Spleen (tissue), 11 donors: ENCODE measurements around the gene CSF2RB. TPM values are rescaled to one million over a fixed set of nuclear protein-coding genes. Genes with fewer than 3 reads are reported as not detected.
A peak's percentile ranks its signal among the peaks of the same experiment; 100 is the strongest.

Experiments
- DNase-seq: peaks from one replicate; pipeline ENCODE4 v3.0.0-alpha.2; 2020
- H3K27ac ChIP-seq, 8 donors: fragments of 200-600 bp; sonication (generic) in 7 of 8; 1 replicate in 4 of 8; 2 replicates in 4 of 8; pipeline versions ENCODE4 v1.5.0 to v1.8.0; 2016 to 2021; ENCODE audit warnings: inconsistent platforms in 4 of 8, mild to moderate bottlenecking in 4 of 8, moderate library complexity in 1 of 8
- H3K27me3 ChIP-seq, 7 donors: fragments of 200-600 bp; sonication (generic) in 6 of 7; replicated peaks in 1 of 7; 1 replicate in 4 of 7; 2 replicates in 3 of 7; pipeline versions ENCODE4 v1.5.0 to v1.8.0; 2016 to 2021; ENCODE audit warnings: inconsistent platforms in 3 of 7, mild to moderate bottlenecking in 1 of 7
- H3K36me3 ChIP-seq, 6 donors: fragments of 200-600 bp; sonication (generic) in 5 of 6; 1 replicate in 4 of 6; 2 replicates in 2 of 6; pipeline versions ENCODE4 v1.5.0 to v1.8.0; 2016 to 2021; ENCODE audit warnings: inconsistent platforms in 2 of 6
- H3K4me1 ChIP-seq, 6 donors: fragments of 200-600 bp; sonication (generic) in 5 of 6; 1 replicate in 3 of 6; 2 replicates in 3 of 6; pipeline versions ENCODE4 v1.5.0 to v1.8.0; 2016 to 2021; ENCODE audit warnings: inconsistent platforms in 3 of 6
- H3K4me3 ChIP-seq, 8 donors: fragments of 200-600 bp; sonication (generic) in 7 of 8; 1 replicate in 4 of 8; 2 replicates in 4 of 8; pipeline versions ENCODE4 v1.5.0 to v1.8.0; 2016 to 2021; ENCODE audit warnings: inconsistent platforms in 4 of 8, mild to moderate bottlenecking in 4 of 8, moderate library complexity in 2 of 8
- H3K9me3 ChIP-seq, 8 donors: fragments of 200-600 bp; sonication (generic) in 7 of 8; 1 replicate in 4 of 8; 2 replicates in 4 of 8; pipeline versions ENCODE4 v1.5.0 to v1.8.0; 2016 to 2021; ENCODE audit warnings: inconsistent platforms in 4 of 8
- POLR2A ChIP-seq, 3 donors: fragments of 450-650 bp; IDR thresholded peaks; one replicate each; pipeline ENCODE4 v1.5.1; 2017; ENCODE audit warnings: antibody characterized with exemption in 3 of 3, mild to moderate bottlenecking in 1 of 3
- POLR2AphosphoS5 ChIP-seq, 3 donors: sonication (generic); formaldehyde crosslinking; IDR thresholded peaks; one replicate each; pipeline ENCODE4 v1.5.1; 2017; ENCODE audit warnings: antibody characterized with exemption in 3 of 3
- WGBS, 5 donors: extraction: QIAGEN DNeasy Blood & Tissue Kit in 3 of 5; methylation state at CpG; one replicate each; pipeline versions ENCODE4 v1.1.5 to v1.1.7; 2013 to 2018; 5-methylcytosine and 5-hydroxymethylcytosine counted together
- intact Hi-C: fragments of 100-400 bp; cut with DNase I; formaldehyde crosslinking; loops from one replicate; pipeline ENCODE4 v1.15.0; 2023; ENCODE audit warnings: low total_unique reads
- polyA plus RNA-seq, 3 donors: library from polyadenylated mRNA; stranded (reverse); fragments of 200-250 nt; gene quantifications; one replicate each; pipeline ENCODE4 v1.2.1, GENCODE V29; 2013
- total RNA-seq, 7 donors: library from RNA; depleted of rRNA in 3 of 7; stranded (reverse); fragments of >200 nt in 3 of 7; fragmentation: NEBNext Ultra II Directional in 4 of 7; extraction: Animal tissue kit (Norgen Biotek cat#: 25700) in 4 of 7; gene quantifications; one replicate each; pipeline versions ENCODE4 v1.1.0 to v1.2.1, GENCODE V29; 2016 to 2021
- TF ChIP-seq, protein P1 (sequence below), 11 experiments: fragments of 200-600 bp in 7 of 11; fragments of 450-650 bp in 4 of 11; sonication (generic) in 4 of 11; IDR thresholded peaks in 8 of 11; conservative IDR thresholded peaks in 3 of 11; 1 replicate in 7 of 11; 2 replicates in 4 of 11; pipeline versions ENCODE4 v1.4.0 to v1.8.0; 2016 to 2021; ENCODE audit warnings: antibody characterized with exemption in 11 of 11, inconsistent platforms in 4 of 11, mild to moderate bottlenecking in 1 of 11
- donor health status: healthy with polysubstance abuse.
- donor health status: DM: no; HTN: no; CAD: no; lungs with moderate emphysema.
- donor health status: DM: no; HTN: no; CAD: no.
- donor health status: Bipolar disorder and iron deficiency.
- donor health status: healthy.
- donor health status: DM: no; HTN: no; CAD: no.
- donor health status: DM: yes; HTN: yes; CAD: no.

The CSF2RB gene
- total and polyA plus RNA-seq, 10 donors = 14.2 to 110 (median 45.9) TPM

DNA sequence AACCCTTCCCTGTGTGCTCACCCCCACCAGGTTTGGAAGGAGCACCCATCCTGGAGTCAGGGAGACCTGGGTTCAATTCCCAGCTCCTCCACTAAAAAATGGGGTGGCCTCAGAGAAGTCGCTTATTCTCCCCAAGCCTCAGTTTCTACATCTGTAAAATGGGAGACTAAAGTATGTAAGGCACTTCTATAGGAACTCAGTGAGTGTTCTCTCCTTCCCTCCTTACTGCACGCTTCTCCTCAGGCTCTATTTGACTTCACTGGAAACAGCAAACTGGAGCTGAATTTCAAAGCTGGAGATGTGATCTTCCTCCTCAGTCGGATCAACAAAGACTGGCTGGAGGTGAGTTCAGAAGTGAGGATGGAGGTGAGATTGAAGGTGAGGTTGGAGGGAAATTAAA, 41.3 kb upstream of the CSF2RB start:
- intact Hi-C loops = no loop called here
- no peak for DNase-seq
- peaks cover 0 to 3% (median 0%) of the 10 kb centered on the region in 7 donors for H3K27me3 ChIP-seq
- H3K27ac ChIP-seq = peak overlapping the region in 3 of 8 donors; percentile 88 to 91 (median 90)
- 93 to 99% (median 95%) methylated on average over 3 of the region's 3 CpGs for WGBS, 5 donors
- H3K9me3 ChIP-seq = no peaks in the 10 kb centered on the region
- H3K4me1 ChIP-seq = peaks cover 0 to 38% (median 16%) of the 10 kb centered on the region in 6 donors
- TF ChIP-seq, protein P1, sequence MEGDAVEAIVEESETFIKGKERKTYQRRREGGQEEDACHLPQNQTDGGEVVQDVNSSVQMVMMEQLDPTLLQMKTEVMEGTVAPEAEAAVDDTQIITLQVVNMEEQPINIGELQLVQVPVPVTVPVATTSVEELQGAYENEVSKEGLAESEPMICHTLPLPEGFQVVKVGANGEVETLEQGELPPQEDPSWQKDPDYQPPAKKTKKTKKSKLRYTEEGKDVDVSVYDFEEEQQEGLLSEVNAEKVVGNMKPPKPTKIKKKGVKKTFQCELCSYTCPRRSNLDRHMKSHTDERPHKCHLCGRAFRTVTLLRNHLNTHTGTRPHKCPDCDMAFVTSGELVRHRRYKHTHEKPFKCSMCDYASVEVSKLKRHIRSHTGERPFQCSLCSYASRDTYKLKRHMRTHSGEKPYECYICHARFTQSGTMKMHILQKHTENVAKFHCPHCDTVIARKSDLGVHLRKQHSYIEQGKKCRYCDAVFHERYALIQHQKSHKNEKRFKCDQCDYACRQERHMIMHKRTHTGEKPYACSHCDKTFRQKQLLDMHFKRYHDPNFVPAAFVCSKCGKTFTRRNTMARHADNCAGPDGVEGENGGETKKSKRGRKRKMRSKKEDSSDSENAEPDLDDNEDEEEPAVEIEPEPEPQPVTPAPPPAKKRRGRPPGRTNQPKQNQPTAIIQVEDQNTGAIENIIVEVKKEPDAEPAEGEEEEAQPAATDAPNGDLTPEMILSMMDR (IDR thresholded peaks at IDR 0.05 in 8 of 11, conservative IDR thresholded peaks at IDR 0.05 in 3 of 11) = no peak
- TF ChIP-seq POLR2AphosphoS5 (IDR thresholded peaks at IDR 0.05) (no peak), POLR2A (IDR thresholded peaks at IDR 0.05) (no peak)
- H3K36me3 ChIP-seq = peaks cover 0 to 99% (median 41%) of the 10 kb centered on the region in 6 donors
- peak overlapping the region in 1 of 8 donors; percentile 4 for H3K4me3 ChIP-seq

GRCh38 chr22:36872866-36873498, 40.4 kb upstream of the CSF2RB start:
- Histone ChIP-seq H3K36me3 (peaks cover 0 to 99% (median 43%) of the 10 kb centered on the region in 6 donors), H3K4me3 (peak overlapping the region in 1 of 8 donors; percentile 46), H3K27me3 (peaks cover 0 to 7% (median 0%) of the 10 kb centered on the region in 7 donors), H3K27ac (peak overlapping the region in 7 of 8 donors; percentile 74 to 91 (median 81)), H3K4me1 (peaks cover 0 to 38% (median 16%) of the 10 kb centered on the region in 6 donors), H3K9me3 (no peaks in the 10 kb centered on the region)
- TF ChIP-seq, protein P1 (IDR thresholded peaks at IDR 0.05 in 8 of 11, conservative IDR thresholded peaks at IDR 0.05 in 3 of 11) = no peak
- TF ChIP-seq POLR2AphosphoS5 (IDR thresholded peaks at IDR 0.05) (no peak), POLR2A (IDR thresholded peaks at IDR 0.05) (no peak)
- intact Hi-C loops = no loop called here
- DNase-seq = no peak
- 86 to 98% (median 96%) methylated on average over 2 of the region's 2 CpGs for WGBS, 5 donors

DNA sequence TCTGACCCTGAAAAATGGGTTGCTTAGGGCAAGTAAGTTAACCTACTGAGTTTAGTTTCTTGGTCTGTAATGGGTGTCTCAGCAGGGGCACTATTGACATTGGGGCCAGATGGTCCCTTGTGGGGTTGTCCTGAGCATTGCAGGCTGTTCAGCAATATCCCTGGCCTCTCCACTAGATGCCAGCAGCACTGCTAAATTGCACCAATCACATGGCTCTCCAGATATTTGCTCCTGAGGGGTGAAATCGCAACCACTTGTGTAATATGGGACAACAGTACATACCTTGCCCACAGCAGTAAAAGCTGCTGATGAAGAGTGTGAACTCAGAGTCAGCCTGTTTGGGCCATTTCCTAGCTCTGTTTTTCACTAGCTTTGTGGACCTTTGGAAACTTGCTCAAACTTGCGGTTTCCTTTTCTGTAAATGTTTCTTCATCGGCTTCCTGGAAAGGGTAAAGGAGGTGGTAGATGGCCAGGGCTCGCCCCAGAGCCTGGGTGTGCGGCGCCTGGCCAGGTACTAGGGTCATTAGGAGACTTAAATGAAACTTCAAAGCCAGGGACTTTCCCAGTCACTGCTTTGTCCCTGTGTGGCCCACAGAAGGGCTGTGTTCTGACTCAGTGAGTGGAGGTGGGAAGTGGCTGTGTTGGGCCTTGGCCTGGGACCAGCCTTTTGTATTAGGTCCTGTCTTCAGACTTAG, 39.7 kb upstream of the CSF2RB start:
- H3K27me3 ChIP-seq = peaks cover 0 to 14% (median 0%) of the 10 kb centered on the region in 7 donors
- H3K27ac ChIP-seq = peak overlapping the region; percentile 1 to 91 (median 79)
- intact Hi-C loops = no loop called here
- peak overlapping the region in 1 of 8 donors; percentile 46 for H3K4me3 ChIP-seq
- peak; percentile 85 for DNase-seq
- WGBS, 5 donors = 19 to 45% (median 32%) methylated on average over 6 of the region's 6 CpGs
- H3K36me3 ChIP-seq = peaks cover 0 to 99% (median 43%) of the 10 kb centered on the region in 6 donors
- H3K4me1 ChIP-seq = peaks cover 0 to 38% (median 16%) of the 10 kb centered on the region in 6 donors
- TF ChIP-seq, protein P1 (IDR thresholded peaks at IDR 0.05 in 8 of 11, conservative IDR thresholded peaks at IDR 0.05 in 3 of 11) = peak in 8 of 11 experiments; percentile 39 to 88 (median 62)
- TF ChIP-seq POLR2A (IDR thresholded peaks at IDR 0.05) (no peak), POLR2AphosphoS5 (IDR thresholded peaks at IDR 0.05) (peak in 1 of 3 donors; percentile 68)
- H3K9me3 ChIP-seq = no peaks in the 10 kb centered on the region

GRCh38 chr22:36874309-36874696, 39.1 kb upstream of the CSF2RB start:
- H3K27me3 ChIP-seq = peaks cover 0 to 13% (median 0%) of the 10 kb centered on the region in 7 donors
- peak overlapping the region in 1 of 8 donors; percentile 46 for H3K4me3 ChIP-seq
- peaks cover 0 to 3% (median 0%) of the 10 kb centered on the region in 8 donors for H3K9me3 ChIP-seq
- WGBS, 5 donors = 51 to 67% (median 60%) methylated on average over 2 of the region's 2 CpGs
- no peak for DNase-seq
- peak overlapping the region; percentile 1 to 91 (median 79) for H3K27ac ChIP-seq
- H3K36me3 ChIP-seq = peaks cover 0 to 99% (median 42%) of the 10 kb centered on the region in 6 donors
- TF ChIP-seq POLR2AphosphoS5 (IDR thresholded peaks at IDR 0.05) (no peak), POLR2A (IDR thresholded peaks at IDR 0.05) (no peak)
- TF ChIP-seq, protein P1 (IDR thresholded peaks at IDR 0.05 in 8 of 11, conservative IDR thresholded peaks at IDR 0.05 in 3 of 11) = no peak
- H3K4me1 ChIP-seq = peaks cover 0 to 38% (median 16%) of the 10 kb centered on the region in 6 donors
- intact Hi-C loops = no loop called here
